Natural killer cell (primary cell): ENCODE measurements around the gene DICER1. TPM values are rescaled to one million over a fixed set of nuclear protein-coding genes. Genes with fewer than 3 reads are reported as not detected.

Experiments
- ATAC-seq, 3 donors: fragments of 150-1000 bp in 2 of 3; fragments of 200-7000 bp in 1 of 3; cut with Tn5 transposase; 1 replicate in 1 of 3; 2 replicates in 2 of 3; pipeline ENCODE4 v1.10.0; 2021; ENCODE audit warnings: mild to moderate bottlenecking in 2 of 3, moderate library complexity in 2 of 3
- DNase-seq, 2 donors: peaks; one replicate each; pipeline versions ENCODE4 v3.0.0 to v3.0.0-alpha.2; 2013 to 2021; ENCODE audit warnings: mixed read lengths in 1 of 2
- H3K27ac ChIP-seq: one replicate; pipeline ENCODE4 v1.5.1; 2013; ENCODE audit warnings: mild to moderate bottlenecking, low read length
- H3K27me3 ChIP-seq: one replicate; pipeline ENCODE4 v1.6.1; 2013; ENCODE audit warnings: low read length; ENCODE audit not compliant: control insufficient read depth, insufficient read depth
- H3K36me3 ChIP-seq: one replicate; pipeline ENCODE4 v1.6.1; 2013; ENCODE audit warnings: low read length; ENCODE audit not compliant: control insufficient read depth, insufficient read depth
- H3K4me1 ChIP-seq: one replicate; pipeline ENCODE4 v1.6.1; 2013; ENCODE audit warnings: low read length; ENCODE audit not compliant: control insufficient read depth, insufficient read depth
- H3K4me3 ChIP-seq: one replicate; pipeline ENCODE4 v1.5.1; 2013; ENCODE audit warnings: low read length
- H3K9me3 ChIP-seq: one replicate; pipeline ENCODE4 v1.6.1; 2013; ENCODE audit warnings: low read length; ENCODE audit not compliant: control insufficient read depth, insufficient read depth
- H3K27ac Mint-ChIP-seq, 2 donors: one replicate each; pipeline ENCODE4 v1.8.0; 2022; ENCODE audit warnings: mild to moderate bottlenecking in 2 of 2, mixed read lengths in 2 of 2, moderate library complexity in 1 of 2
- H3K27me3 Mint-ChIP-seq, 2 donors: one replicate each; pipeline ENCODE4 v1.8.0; 2022; ENCODE audit warnings: low read depth in 2 of 2, mixed read lengths in 2 of 2
- H3K36me3 Mint-ChIP-seq: one replicate; pipeline ENCODE4 v1.8.0; 2022; ENCODE audit warnings: mixed read lengths
- H3K4me1 Mint-ChIP-seq, 2 donors: one replicate each; pipeline ENCODE4 v1.8.0; 2022; ENCODE audit warnings: mixed read lengths in 2 of 2
- H3K4me3 Mint-ChIP-seq: one replicate; pipeline ENCODE4 v1.8.0; 2022; ENCODE audit warnings: mild to moderate bottlenecking, moderate library complexity, mixed read lengths
- H3K9me3 Mint-ChIP-seq, 2 donors: one replicate each; pipeline ENCODE4 v1.8.0; 2022; ENCODE audit warnings: mixed read lengths in 2 of 2
- CTCF ChIP-seq: fragments of 200-600 bp; IDR thresholded peaks from one replicate; pipeline ENCODE4 v1.8.0; 2022; ENCODE audit warnings: antibody characterized with exemption
- WGBS: methylation state at CpG from one replicate; pipeline ENCODE4 v1.1.7; 2013; ENCODE audit warnings: missing lambda C conversion rate; ENCODE audit not compliant: insufficient coverage; 5-methylcytosine and 5-hydroxymethylcytosine counted together
- intact Hi-C: fragments of 100-400 bp; cut with micrococcal nuclease; formaldehyde crosslinking; loops from one replicate; pipeline ENCODE4 v1.14.2; 2022
- total RNA-seq, 4 donors: library from RNA; stranded (reverse); fragments of 120-200 nt in 1 of 4; gene quantifications; one replicate each; pipeline versions ENCODE4 v1.2.3 to v1.2.4, GENCODE V29; 2013 to 2022

Gene DICER1
- total RNA-seq, 3 donors from 2014 or later (not counting 1 experiment from before 2014, with no cell fraction given) = 47.7 to 59.3 (median 52.9) TPM

- Histone ChIP-seq H3K36me3 (peaks cover 55% of the 10 kb centered on the region), H3K9me3 (no peaks in the 10 kb centered on the region), H3K4me1 (no peaks in the 10 kb centered on the region), H3K27me3 (no peaks in the 10 kb centered on the region), H3K27ac (no peak overlapping the region), H3K4me3 (no peak overlapping the region)
- Mint-ChIP-seq H3K4me3 (no peak overlapping the region), H3K27ac (no peak overlapping the region), H3K36me3 (peaks cover 26% of the 10 kb centered on the region), H3K9me3 (no peaks in the 10 kb centered on the region), H3K27me3 (no peaks in the 10 kb centered on the region), H3K4me1 (peaks cover 27 to 33% of the 10 kb centered on the region in 2 donors)
- 76% methylated on average over 2 of the region's 3 CpGs for WGBS
- no peak for ATAC-seq
- no peak for TF ChIP-seq CTCF
- intact Hi-C loops = no loop called here
- no peak for DNase-seq
Observed at GRCh38 chr14:95130549-95130948, 26.8 kb downstream of the DICER1 start.

- TF ChIP-seq CTCF = no peak
- Mint-ChIP-seq H3K9me3 (no peaks in the 10 kb centered on the region), H3K27me3 (no peaks in the 10 kb centered on the region), H3K27ac (no peak overlapping the region), H3K4me3 (no peak overlapping the region), H3K4me1 (peaks cover 17 to 19% of the 10 kb centered on the region in 2 donors), H3K36me3 (peaks cover 40% of the 10 kb centered on the region)
- Histone ChIP-seq H3K4me3 (no peak overlapping the region), H3K27ac (no peak overlapping the region), H3K9me3 (no peaks in the 10 kb centered on the region), H3K27me3 (no peaks in the 10 kb centered on the region), H3K4me1 (no peaks in the 10 kb centered on the region), H3K36me3 (peaks cover 70% of the 10 kb centered on the region)
- 95% methylated on average over 4 of the region's 4 CpGs for WGBS
- intact Hi-C loops = no loop called here
- DNase-seq (no peak), ATAC-seq (no peak)
Observed at GRCh38 chr14:95128140-95128539, 29.2 kb downstream of the DICER1 start.

- Mint-ChIP-seq H3K36me3 (peaks cover 39% of the 10 kb centered on the region), H3K4me1 (peaks cover 13% of the 10 kb centered on the region in 2 donors), H3K27ac (no peak overlapping the region), H3K4me3 (no peak overlapping the region), H3K27me3 (no peaks in the 10 kb centered on the region), H3K9me3 (no peaks in the 10 kb centered on the region)
- intact Hi-C loops = no loop called here
- no peaks in the 10 kb centered on the region for H3K27me3 ChIP-seq
- H3K4me3 ChIP-seq = no peak overlapping the region
- peaks cover 75% of the 10 kb centered on the region for H3K36me3 ChIP-seq
- no peak for ATAC-seq
- H3K27ac ChIP-seq = no peak overlapping the region
- DNase-seq = no peak
- 99% methylated on average over 4 of the region's 4 CpGs for WGBS
- no peak for TF ChIP-seq CTCF
- H3K9me3 ChIP-seq = no peaks in the 10 kb centered on the region
- no peaks in the 10 kb centered on the region for H3K4me1 ChIP-seq
Observed at GRCh38 chr14:95127531-95127911, 29.8 kb downstream of the DICER1 start.

- Histone ChIP-seq H3K4me1 (no peaks in the 10 kb centered on the region), H3K9me3 (no peaks in the 10 kb centered on the region), H3K36me3 (peaks cover 75% of the 10 kb centered on the region), H3K27ac (no peak overlapping the region), H3K4me3 (no peak overlapping the region), H3K27me3 (no peaks in the 10 kb centered on the region)
- TF ChIP-seq CTCF = no peak
- Mint-ChIP-seq H3K27me3 (no peaks in the 10 kb centered on the region), H3K9me3 (no peaks in the 10 kb centered on the region), H3K4me3 (no peak overlapping the region), H3K27ac (no peak overlapping the region), H3K4me1 (peaks cover 8 to 18% of the 10 kb centered on the region in 2 donors), H3K36me3 (peaks cover 39% of the 10 kb centered on the region)
- intact Hi-C loops = no loop called here
- DNase-seq (no peak), ATAC-seq (no peak)
- WGBS = 100% methylated on average over 1 of the region's 1 CpG
Observed at GRCh38 chr14:95126906-95127530, 30.3 kb downstream of the DICER1 start.
